HEK293 (cell line): ENCODE measurements around the gene EPN1.

Experiments used
- CTCF ChIP-seq: fragments of 450-650 bp; formaldehyde crosslinking; IDR thresholded peaks from 2 replicates; pipeline ENCODE4 v1.5.1; 2016; ENCODE audit warnings: missing biosample characterization, missing genetic modification characterization
- TSHZ1 ChIP-seq: fragments of 450-650 bp; formaldehyde crosslinking; IDR thresholded peaks from 2 replicates; pipeline ENCODE4 v1.5.1; 2016; ENCODE audit warnings: missing biosample characterization, missing genetic modification characterization, borderline replicate concordance
- YY1 ChIP-seq: fragments of 450-650 bp; formaldehyde crosslinking; IDR thresholded peaks from 2 replicates; pipeline ENCODE4 v1.5.1; 2018; ENCODE audit warnings: missing biosample characterization, missing genetic modification characterization
- ZNF449 ChIP-seq: fragments of 450-650 bp; formaldehyde crosslinking; IDR thresholded peaks from 2 replicates; pipeline ENCODE4 v1.5.1; 2017; ENCODE audit warnings: missing biosample characterization, mild to moderate bottlenecking, missing genetic modification characterization, moderate library complexity

- TF ChIP-seq YY1 = no peak
- no peak for TF ChIP-seq ZNF449 (tag by site-specific recombination)
- no peak for TF ChIP-seq CTCF (tag by site-specific recombination)
- TF ChIP-seq TSHZ1 = no peak
Observed at GRCh38 chr19:55723491-55723890, 48.5 kb downstream of the EPN1 start.
